Spleen (tissue), 7 donors: ENCODE data around the gene TPCN2.

Experiments used
- POLR2AphosphoS5 ChIP-seq, 3 donors: sonication (generic); formaldehyde crosslinking; IDR thresholded peaks; one replicate each; pipeline ENCODE4 v1.5.1; 2017; ENCODE audit warnings: antibody characterized with exemption in 3 of 3
- TF ChIP-seq, protein P1 (sequence below), 11 experiments: fragments of 200-600 bp in 7 of 11; fragments of 450-650 bp in 4 of 11; sonication (generic) in 4 of 11; IDR thresholded peaks in 8 of 11; conservative IDR thresholded peaks in 3 of 11; 1 replicate in 7 of 11; 2 replicates in 4 of 11; pipeline versions ENCODE4 v1.4.0 to v1.8.0; 2016 to 2021; ENCODE audit warnings: antibody characterized with exemption in 11 of 11, inconsistent platforms in 4 of 11, mild to moderate bottlenecking in 1 of 11
- donor health status: DM: no; HTN: no; CAD: no; lungs with moderate emphysema.
- donor health status: DM: no; HTN: no; CAD: no.
- donor health status: DM: no; HTN: no; CAD: no.

DNA sequence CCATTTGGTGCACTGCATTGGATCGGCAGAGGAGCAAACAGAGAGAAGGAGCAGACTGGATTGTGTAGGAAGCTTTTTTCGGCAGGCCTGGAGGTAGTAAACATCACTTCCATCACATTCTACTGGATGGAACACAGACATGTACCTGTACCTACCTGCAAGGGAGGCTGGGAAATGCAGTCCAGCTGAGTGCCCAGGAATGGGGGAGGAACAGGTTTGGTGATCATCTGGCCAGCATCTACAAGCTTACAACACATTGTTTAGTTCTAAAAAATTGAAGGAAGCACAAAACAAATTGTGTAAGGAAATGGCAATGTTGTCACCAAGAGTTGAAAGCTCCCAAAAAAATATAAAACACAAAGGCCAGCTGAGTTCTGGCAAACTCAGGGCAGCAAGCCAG is 126.1 kb downstream of the TPCN2 start:
- no peak for TF ChIP-seq POLR2AphosphoS5 (IDR thresholded peaks at IDR 0.05)
- TF ChIP-seq, protein P1, sequence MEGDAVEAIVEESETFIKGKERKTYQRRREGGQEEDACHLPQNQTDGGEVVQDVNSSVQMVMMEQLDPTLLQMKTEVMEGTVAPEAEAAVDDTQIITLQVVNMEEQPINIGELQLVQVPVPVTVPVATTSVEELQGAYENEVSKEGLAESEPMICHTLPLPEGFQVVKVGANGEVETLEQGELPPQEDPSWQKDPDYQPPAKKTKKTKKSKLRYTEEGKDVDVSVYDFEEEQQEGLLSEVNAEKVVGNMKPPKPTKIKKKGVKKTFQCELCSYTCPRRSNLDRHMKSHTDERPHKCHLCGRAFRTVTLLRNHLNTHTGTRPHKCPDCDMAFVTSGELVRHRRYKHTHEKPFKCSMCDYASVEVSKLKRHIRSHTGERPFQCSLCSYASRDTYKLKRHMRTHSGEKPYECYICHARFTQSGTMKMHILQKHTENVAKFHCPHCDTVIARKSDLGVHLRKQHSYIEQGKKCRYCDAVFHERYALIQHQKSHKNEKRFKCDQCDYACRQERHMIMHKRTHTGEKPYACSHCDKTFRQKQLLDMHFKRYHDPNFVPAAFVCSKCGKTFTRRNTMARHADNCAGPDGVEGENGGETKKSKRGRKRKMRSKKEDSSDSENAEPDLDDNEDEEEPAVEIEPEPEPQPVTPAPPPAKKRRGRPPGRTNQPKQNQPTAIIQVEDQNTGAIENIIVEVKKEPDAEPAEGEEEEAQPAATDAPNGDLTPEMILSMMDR (IDR thresholded peaks at IDR 0.05 in 8 of 11, conservative IDR thresholded peaks at IDR 0.05 in 3 of 11), result no peak
